SK-MEL-5 (cell line): ENCODE data around the gene TFPT. TPM values are rescaled to one million over a fixed set of nuclear protein-coding genes. Genes with fewer than 3 reads are reported as not detected.
"Not testable (repeated sequence)": the region's sequence is repeated elsewhere in the genome, so short reads cannot be mapped to it uniquely, and the experiment has no call there.

Experiments used
- DNase-seq: peaks from one replicate; pipeline ENCODE4 v3.0.0-alpha.2; 2016; ENCODE audit warnings: low read depth, low spot score
- in situ Hi-C: cut with HindIII; loops from 2 replicates; pipeline ENCODE4 v1.10.0; 2016; ENCODE audit warnings: low sequenced_read_pairs, high pct_unique_total_duplicates, low pct_unique_long_range_greater_than_20kb
- total RNA-seq: library from RNA; depleted of rRNA; stranded (reverse); fragments of >200 nt; shearing (Covaris generic); gene quantifications from 2 replicates; pipeline ENCODE4 v1.2.3, GENCODE V29; 2014

TFPT gene
- total RNA-seq, 1 experiment from 2014 or later = 33.4 TPM

DNA sequence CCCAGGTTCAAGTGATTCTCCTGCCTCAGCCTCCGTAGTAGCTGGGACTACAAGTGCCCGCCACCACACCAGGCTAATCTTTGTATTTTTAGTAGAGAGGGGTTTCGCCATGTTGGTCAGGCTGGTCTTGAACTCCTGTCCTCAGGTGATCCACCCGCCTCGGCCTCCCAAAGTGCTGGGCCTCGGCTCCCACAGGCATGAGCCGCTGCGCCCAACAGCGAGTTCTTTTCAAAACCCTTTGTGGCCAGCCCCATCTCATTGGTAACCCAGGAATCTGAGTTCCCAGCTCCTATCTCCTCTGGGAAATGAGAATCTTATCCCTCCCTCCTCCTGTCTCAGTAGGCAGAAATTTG lies 15.6 kb downstream of the TFPT start:
- in situ Hi-C loops, DNase-seq: not testable (repeated sequence)

DNA sequence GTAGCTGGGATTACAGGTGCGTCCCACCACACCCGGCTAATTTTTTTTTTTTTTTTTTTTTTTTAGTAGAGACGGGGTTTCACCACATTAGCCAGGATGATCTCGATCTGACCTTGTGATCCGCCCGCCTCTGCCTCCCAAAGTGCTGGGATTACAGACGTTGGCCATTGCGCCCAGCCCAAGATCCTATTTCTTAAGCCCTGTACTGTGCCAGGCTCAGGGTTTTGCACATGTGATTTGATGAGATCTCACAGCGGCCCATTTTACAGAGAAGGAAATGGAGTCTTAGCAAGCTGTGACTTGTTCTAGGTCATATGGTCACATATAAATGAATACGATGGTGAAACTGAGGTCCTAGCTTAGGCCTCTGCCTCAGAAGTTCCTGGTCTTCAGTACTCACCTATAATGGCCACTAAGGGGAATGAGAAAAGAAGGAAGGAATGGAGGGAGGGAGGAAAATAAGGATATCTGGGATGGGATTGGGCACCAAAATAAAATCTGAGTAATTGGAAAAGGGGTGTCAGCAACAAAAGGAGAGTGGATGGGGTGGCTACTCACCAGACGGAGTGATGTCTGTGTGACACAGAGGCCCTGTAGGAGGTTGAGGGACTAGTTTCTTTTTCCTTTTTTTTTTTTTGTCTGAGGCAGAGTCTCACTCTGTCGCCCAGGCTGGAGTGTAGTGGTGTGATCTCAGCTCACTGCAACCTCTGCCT lies 16.1 kb downstream of the TFPT start:
- DNase-seq = no peak
- in situ Hi-C loops = no loop called here

DNA sequence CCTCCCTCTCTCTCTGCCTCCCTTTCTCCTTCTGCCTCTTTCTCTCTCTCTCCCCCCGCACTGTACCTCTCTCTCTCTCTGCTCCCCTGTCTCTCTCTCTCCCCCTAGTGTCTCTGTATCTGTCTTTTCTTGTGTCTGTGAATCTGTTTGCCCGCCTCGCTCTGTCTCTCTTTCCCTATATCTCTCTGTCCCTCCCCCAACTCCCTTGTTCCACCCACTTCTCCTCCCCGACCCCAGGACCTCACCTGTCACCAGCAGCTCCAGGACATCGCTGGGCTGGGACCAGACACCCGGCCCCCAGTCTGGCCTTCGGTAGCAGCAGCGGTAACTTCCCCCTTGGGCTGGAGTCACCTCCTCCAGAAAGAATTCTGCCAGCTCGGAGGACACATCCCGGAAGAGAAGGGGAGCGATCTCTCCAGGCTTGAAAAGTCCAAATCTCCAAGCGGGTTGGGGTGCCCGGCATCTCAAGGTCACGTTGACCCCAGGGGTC lies 18.8 kb downstream of the TFPT start:
- peak; percentile 36 for DNase-seq
- in situ Hi-C loops = no loop called here

DNA sequence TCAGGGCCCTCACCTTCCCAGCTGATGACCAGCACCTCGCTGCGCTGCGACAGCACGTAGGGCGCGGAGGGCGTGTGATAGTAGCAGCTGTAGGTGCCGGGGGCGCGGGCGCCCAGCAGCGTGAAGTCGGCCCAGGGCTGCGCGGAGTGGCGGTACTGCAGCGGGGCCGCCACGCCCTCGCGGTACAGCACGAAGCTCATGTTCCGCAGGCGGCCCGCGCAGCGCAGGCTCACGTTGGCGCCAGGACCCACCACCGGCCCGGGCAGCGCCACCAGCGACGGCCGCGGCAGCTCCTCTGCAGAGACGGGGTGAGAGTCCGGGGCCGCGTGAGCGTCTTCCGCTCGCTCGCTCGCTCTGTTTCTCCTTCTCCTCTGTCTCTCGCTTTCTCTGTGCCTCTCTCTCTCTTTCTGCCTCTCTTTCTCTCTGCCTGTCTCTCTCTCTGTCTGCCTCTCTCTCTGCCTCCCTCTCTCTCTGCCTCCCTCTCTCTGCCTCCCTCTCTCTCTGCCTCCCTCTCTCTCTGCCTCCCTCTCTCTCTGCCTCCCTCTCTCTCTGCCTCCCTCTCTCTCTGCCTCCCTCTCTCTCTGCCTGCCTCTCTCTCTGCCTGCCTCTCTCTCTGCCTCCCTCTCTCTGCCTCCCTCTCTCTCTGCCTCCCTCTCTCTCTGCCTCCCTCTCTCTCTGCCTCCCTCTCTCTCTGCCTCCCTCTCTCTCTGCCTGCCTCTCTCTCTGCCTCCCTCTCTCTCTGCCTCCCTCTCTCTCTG lies 19.4 kb downstream of the TFPT start:
- DNase-seq, in situ Hi-C loops: not testable (repeated sequence)

DNA sequence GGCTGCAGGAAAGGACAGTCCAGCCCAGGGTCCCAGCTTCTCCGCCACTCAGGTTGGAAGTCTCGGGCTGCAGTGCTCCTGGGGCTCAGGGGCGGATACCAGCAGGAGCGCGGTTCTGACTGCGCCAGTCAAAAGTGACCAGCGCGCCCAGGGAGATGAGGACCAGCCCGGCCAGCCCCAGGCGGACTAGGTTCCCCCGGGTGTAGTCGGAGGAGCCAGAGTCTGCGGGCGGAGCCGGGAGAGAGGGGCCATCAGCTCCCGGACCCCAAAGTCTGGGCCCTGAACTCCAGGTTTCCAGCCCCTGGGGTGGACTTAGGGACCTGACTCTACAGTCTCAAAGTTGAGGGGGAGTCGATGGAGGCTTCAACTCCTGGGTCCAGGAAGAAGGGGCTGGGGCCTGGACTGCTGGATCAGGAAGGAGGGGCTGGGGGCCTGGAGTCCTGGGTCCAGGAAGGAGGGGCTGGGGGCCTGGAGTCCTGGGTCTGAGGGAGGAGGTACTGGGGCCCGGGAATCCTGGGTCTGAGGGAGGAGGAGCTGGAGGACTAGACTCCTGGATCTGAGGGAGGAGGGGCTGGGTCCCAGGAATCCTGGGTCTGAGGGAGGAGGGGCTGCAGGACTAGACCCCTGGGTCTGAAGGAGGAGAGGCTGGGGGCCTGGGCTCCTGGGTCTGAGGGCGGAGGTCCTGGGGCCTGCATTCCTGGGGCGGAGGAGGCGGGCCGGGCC lies 20.2 kb downstream of the TFPT start:
- in situ Hi-C loops = no loop called here
- DNase-seq = no peak

DNA sequence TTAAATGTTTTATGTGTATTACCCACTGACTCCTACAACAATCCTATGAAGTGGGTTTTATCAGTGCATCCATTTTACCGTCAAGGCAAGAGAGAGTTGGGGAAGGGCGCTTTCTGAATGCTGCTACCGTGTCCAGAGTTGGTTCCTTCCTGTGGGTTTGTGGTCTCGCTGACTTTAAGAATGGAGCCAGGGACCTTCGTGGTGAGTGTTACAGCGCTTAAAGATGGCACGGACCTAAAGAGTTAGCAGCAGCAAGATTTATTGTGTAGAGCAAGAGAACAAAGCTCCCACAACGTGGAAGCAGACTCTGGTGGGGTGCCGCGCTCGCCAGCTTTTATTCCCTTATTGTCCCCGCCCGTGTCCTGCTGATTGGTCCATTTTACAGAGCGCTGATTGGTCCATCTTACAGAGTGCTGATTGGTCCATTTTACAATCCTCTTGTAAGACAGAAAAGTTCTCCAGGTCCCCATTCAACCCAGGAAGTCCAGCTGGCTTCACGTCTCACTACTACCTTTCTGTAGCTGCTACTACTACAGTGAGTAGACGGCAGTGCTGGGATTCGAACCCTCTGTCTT lies 20.9 kb downstream of the TFPT start:
- in situ Hi-C loops = no loop called here

DNA sequence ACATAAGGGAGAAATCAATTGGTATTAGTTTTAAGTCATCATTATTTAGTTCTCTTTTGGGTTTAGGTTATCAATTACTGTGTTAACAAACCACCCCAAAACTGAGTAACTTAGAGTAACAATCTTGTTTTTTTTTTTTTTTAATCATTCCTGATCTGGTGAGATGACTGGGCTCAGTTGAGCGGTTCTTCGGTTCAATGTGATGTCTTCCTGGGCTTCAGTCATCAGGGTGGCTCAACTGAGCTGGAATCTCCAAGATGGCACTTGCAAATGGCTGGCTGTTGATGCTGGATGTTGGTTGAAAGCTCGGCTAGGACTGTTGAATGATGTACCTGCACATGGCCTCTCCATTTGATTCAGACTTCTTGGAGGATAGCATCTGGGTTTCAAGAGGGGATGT lies 31.0 kb downstream of the TFPT start:
- in situ Hi-C loops = no loop called here
- DNase-seq = no peak

More for the DNA sequence above, 20.9 kb downstream of the TFPT start:
- DNase-seq = no peak

DNA sequence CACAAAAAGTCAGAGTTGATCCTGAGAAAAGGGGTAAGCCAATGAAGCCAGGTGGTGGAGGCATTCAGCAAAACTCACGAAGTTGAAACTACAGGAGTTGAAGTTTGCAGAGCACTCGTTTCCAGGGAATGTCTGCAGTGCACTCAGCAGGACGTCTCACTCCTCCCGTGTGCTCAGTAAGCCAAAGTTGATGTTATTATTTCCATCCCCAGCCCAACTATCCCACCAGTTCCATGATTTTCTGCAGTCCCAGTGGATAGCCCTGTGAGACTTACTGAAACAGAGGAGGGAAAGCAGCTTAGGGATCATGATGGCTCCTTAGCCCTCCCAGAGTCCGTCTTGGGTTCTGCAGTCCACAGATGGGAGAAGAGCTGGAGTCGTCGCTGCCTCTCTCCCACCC lies 34.4 kb downstream of the TFPT start, which contains the start of gene TARM1:
TARM1 (minus strand) TSS at position 334 of the 400 bp plus-strand sequence; CDS start at position 309, 25 bp downstream.
- no peak for DNase-seq
- in situ Hi-C loops = no loop called here

DNA sequence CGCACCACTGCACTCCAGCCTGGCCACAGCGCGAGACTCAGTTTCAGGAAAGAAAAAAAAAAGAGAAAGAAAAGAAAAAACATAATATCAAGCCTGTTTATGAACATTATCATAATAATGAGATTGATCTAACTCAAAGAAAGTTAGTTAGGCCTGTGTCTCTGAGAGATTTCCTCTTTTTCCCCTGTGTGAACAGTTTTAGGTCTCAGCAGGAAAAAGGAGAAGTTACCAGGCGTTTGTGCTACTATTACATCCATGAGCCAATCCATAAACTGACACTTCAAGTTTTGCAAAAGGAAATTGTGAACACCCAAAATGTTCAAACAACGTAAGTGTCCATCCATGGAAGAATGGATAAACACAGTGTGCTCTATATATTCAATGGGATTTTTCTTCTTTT lies 38.1 kb downstream of the TFPT start:
- in situ Hi-C loops = no loop called here
- no peak for DNase-seq

DNA sequence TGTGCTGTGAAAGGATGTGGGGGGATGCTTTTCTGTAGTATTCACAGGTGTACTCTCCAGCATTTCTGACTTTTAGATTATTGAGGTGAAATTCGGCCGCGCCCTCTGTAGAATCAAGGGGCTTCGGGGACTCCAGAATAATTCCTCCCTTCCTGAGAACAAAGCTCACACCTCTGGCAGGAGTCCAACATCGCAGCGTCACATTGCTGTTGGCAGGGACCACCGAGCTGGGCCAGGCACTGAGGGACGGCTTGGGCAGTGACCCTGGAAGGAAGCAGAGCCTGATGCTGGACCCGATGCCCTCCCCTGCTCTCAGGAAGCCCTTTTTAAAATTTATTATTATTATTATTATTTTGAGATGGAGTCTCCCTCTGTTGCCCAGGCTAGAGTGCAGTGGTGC lies 40.6 kb downstream of the TFPT start:
- in situ Hi-C loops = no loop called here
- no peak for DNase-seq

DNA sequence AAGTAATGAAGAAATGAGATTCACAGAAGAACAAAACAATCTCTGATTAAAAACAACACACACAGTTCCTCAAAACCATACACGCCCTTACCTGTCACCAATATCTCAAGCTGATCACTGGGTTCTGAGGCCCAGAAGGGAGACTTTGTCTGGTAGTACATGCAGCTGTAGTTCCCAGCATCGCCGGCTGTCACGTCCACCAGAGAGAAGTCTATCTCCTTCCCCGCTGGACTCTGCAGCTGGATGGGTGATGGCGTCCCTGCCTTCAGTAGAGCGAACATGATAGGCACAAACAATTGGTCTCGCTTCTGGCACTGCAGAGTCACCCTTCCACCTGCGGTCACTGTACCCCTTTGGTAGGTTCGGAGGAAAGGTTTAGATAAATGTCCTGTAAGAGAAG lies 41.6 kb downstream of the TFPT start:
- no peak for DNase-seq
- in situ Hi-C loops = no loop called here

DNA sequence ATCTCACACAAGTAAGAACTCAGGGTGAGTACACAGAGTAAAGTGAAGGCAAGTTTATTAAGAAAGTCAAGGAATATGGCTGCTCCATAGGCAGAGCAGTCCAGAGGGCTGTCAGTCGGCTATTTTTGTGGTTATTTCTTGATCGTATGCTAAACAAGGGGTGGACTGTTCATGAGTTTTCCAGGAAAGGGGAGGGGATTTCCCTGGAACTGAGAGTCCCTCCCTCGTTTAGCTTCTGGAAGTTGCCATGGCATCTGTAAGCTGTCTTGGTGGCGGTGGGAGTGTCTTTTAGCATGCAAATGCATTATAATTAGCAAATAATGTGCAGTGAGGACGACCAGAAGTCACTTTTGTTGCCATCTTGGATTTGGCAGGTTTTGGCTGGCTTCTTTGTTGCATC lies 46.0 kb downstream of the TFPT start:
- no peak for DNase-seq
- in situ Hi-C loops = no loop called here

DNA sequence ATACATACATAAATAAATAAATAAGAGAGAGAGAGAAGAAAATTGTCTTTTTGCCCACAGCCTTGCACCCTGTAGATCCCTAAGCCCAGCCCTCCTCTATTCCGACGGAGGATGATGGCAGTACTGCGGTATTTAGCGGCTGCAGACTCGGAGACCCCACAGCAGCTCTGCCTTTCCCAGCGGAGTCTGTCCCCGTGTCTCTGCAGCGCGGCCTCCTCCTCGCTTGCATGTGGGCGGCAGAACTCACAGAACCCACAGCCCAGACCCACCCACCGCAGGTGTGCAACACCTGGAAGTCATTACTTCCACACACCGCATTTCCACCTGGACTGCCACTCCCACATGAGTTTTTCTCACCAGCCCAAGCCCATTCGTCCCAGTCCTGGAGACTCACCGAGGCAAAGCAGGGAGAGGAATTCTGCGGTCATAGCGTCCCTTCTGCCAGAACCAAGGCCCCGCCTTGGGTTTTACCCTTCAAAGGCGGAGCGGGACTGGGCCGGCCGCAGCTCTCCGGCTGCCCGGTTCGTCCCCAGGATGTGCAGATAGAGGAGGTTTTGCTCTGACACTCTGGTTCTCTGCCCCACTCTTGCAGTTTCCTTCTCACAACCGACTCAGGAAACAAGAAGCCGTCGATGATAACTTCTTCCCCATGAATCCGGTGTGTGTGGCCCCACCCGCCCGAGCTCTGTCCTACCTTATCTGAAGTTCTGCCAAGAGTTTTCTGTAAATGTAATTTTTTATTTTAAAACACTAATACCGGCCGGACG lies 51.9 kb downstream of the TFPT start, which contains the start of gene VSTM1:
VSTM1 (minus strand) TSS at position 548 of the 767 bp plus-strand sequence; CDS start at position 428, 120 bp downstream.
- in situ Hi-C loops = no loop called here
- no peak for DNase-seq

DNA sequence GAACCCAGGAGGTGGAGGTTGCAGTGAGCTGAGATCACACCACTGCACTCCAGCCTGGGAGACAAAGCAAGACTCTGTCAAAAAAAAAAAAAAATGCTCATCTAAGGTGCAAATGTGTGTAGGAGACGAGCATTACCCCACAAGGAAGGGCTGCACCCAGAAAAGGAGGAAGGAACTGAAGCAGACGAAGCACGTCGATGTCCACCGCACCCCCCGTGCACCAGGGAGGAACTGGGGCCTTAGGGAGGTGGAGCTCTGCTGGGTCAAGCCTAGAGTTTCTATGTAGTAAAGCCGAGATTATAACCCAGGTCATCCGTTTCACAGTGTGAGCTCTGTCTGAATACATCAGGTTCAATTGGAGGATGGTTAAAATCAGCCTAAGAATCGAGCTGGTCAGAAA lies 52.8 kb downstream of the TFPT start:
- in situ Hi-C loops = no loop called here
- DNase-seq = no peak
